HL-60/S4 treated with phorbol 12-myristate 13-acetate at 8.2 ng/mL for 4 days and 3 days (cell line): ENCODE results near the gene CBLN3.
"Not testable (repeated sequence)": the region's sequence is repeated elsewhere in the genome, so short reads cannot be mapped to it uniquely, and the experiment has no call there.

ENCODE experiments used
- in situ Hi-C: fragments of 300-500 bp; cut with MboI; formaldehyde crosslinking; loops from 2 replicates; pipeline ENCODE4 v1.15.0; 2022; ENCODE audit warnings: low sequenced_read_pairs

The CBLN3 gene

GRCh38 chr14:24429395-24430142, at the start of gene CBLN3, which contains the start of gene KHNYN:
CBLN3 (minus strand) TSS chr14:24429668; CDS start chr14:24429054, 614 bp downstream.
KHNYN (plus strand) TSS chr14:24429954; CDS start chr14:24430731, 777 bp downstream.
- in situ Hi-C loops, result loop anchor here (10.0 to 25.0 kb wide), 2 partner anchors 95 to 192 kb away; partner anchors contain the start of genes ADCY4, GMPR2, NEDD8 and RIPK3

GRCh38 chr14:24475261-24475660, 45.8 kb upstream of the CBLN3 start:
- in situ Hi-C loops, result no loop called here

GRCh38 chr14:24473211-24473610, 43.7 kb upstream of the CBLN3 start:
- in situ Hi-C loops, result no loop called here

- in situ Hi-C loops, result not testable (repeated sequence)
Observed at GRCh38 chr14:24470450-24470849, 41.0 kb upstream of the CBLN3 start.

GRCh38 chr14:24465805-24466204, 36.3 kb upstream of the CBLN3 start:
- in situ Hi-C loops, result no loop called here

- in situ Hi-C loops, result no loop called here
Observed at GRCh38 chr14:24465368-24465767, 35.9 kb upstream of the CBLN3 start.

GRCh38 chr14:24463884-24464785, 34.7 kb upstream of the CBLN3 start:
- in situ Hi-C loops, result no loop called here

- in situ Hi-C loops, result no loop called here
Observed at GRCh38 chr14:24463017-24463883, 33.8 kb upstream of the CBLN3 start.

- in situ Hi-C loops, result no loop called here
Observed at GRCh38 chr14:24461336-24461735, 31.9 kb upstream of the CBLN3 start.

- in situ Hi-C loops, result no loop called here
Observed at GRCh38 chr14:24459331-24459730, 29.9 kb upstream of the CBLN3 start.

- in situ Hi-C loops, result no loop called here
Observed at GRCh38 chr14:24458736-24459135, 29.3 kb upstream of the CBLN3 start.

- in situ Hi-C loops, result no loop called here
Observed at GRCh38 chr14:24456980-24457379, 27.5 kb upstream of the CBLN3 start.

GRCh38 chr14:24450828-24451227, 21.4 kb upstream of the CBLN3 start:
- in situ Hi-C loops, result not testable (repeated sequence)

GRCh38 chr14:24443053-24443665, 13.7 kb upstream of the CBLN3 start:
- in situ Hi-C loops, result loop anchor here (25.0 kb wide), 1 partner anchor 206 kb away; the partner anchor contains the start of genes GMPR2, NEDD8 and TINF2

GRCh38 chr14:24442240-24443052, 13.0 kb upstream of the CBLN3 start, which contains the start of gene SDR39U1:
SDR39U1 (minus strand) TSS chr14:24442776; CDS start chr14:24442769, 7 bp downstream.
- in situ Hi-C loops, result loop anchor here (25.0 kb wide), 1 partner anchor 205 kb away; the partner anchor contains the start of genes GMPR2, NEDD8 and TINF2

GRCh38 chr14:24441904-24442239, 12.4 kb upstream of the CBLN3 start:
- in situ Hi-C loops, result loop anchor here (25.0 kb wide), 1 partner anchor 205 kb away; the partner anchor contains the start of genes GMPR2, NEDD8 and TINF2

- in situ Hi-C loops, result loop anchor here (25.0 kb wide), 1 partner anchor 204 kb away; the partner anchor contains the start of genes GMPR2, NEDD8 and TINF2
Observed at GRCh38 chr14:24441485-24441884, 12.0 kb upstream of the CBLN3 start.

- in situ Hi-C loops, result loop anchor here (25.0 kb wide), 1 partner anchor 204 kb away; the partner anchor contains the start of genes GMPR2, NEDD8 and TINF2
Observed at GRCh38 chr14:24440606-24441399, 11.3 kb upstream of the CBLN3 start.
